OCI-LY3 (cell line): Measurements from ENCODE around the gene CDKN1C.

Experiments
- EZH2phosphoT487 ChIP-seq: fragments of 200-600 bp; shearing (Covaris generic); IDR thresholded peaks from 2 replicates; pipeline ENCODE4 v1.6.1; 2018; ENCODE audit warnings: antibody characterized with exemption, mixed run types, low read depth
- TF ChIP-seq, protein P1 (sequence below): fragments of 200-600, 300-600 bp; sonication (generic); IDR thresholded peaks from 2 replicates; pipeline ENCODE4 v1.5.1; 2014; ENCODE audit warnings: antibody characterized with exemption, low read length, low read depth

GRCh38 chr11:2917842-2918490 lies 32.4 kb upstream of the CDKN1C start:
- TF ChIP-seq, protein P1, sequence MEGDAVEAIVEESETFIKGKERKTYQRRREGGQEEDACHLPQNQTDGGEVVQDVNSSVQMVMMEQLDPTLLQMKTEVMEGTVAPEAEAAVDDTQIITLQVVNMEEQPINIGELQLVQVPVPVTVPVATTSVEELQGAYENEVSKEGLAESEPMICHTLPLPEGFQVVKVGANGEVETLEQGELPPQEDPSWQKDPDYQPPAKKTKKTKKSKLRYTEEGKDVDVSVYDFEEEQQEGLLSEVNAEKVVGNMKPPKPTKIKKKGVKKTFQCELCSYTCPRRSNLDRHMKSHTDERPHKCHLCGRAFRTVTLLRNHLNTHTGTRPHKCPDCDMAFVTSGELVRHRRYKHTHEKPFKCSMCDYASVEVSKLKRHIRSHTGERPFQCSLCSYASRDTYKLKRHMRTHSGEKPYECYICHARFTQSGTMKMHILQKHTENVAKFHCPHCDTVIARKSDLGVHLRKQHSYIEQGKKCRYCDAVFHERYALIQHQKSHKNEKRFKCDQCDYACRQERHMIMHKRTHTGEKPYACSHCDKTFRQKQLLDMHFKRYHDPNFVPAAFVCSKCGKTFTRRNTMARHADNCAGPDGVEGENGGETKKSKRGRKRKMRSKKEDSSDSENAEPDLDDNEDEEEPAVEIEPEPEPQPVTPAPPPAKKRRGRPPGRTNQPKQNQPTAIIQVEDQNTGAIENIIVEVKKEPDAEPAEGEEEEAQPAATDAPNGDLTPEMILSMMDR, result no peak
- no peak for TF ChIP-seq EZH2phosphoT487
